KOPT-K1 (cell line): ENCODE data around the gene CHKB.

Experiments used
- H3K27ac ChIP-seq: fragments of 200-600 bp; sonication (generic); 2 replicates; pipeline ENCODE4 v1.5.1; 2016; ENCODE audit warnings: antibody characterized with exemption, mild to moderate bottlenecking, low read depth, low read length; ENCODE audit not compliant: poor library complexity, severe bottlenecking
- H3K36me3 ChIP-seq: fragments of 200-600 bp; sonication (generic); 2 replicates; pipeline ENCODE4 v1.5.1; 2017; ENCODE audit warnings: antibody characterized with exemption, mild to moderate bottlenecking, low read length, moderate library complexity; ENCODE audit not compliant: insufficient read depth
- H3K9me3 ChIP-seq: fragments of 200-600 bp; sonication (generic); 2 replicates; pipeline ENCODE4 v1.5.1; 2017; ENCODE audit warnings: antibody characterized with exemption, low read length, mild to moderate bottlenecking; ENCODE audit not compliant: insufficient read depth, poor library complexity, severe bottlenecking

CHKB gene

DNA sequence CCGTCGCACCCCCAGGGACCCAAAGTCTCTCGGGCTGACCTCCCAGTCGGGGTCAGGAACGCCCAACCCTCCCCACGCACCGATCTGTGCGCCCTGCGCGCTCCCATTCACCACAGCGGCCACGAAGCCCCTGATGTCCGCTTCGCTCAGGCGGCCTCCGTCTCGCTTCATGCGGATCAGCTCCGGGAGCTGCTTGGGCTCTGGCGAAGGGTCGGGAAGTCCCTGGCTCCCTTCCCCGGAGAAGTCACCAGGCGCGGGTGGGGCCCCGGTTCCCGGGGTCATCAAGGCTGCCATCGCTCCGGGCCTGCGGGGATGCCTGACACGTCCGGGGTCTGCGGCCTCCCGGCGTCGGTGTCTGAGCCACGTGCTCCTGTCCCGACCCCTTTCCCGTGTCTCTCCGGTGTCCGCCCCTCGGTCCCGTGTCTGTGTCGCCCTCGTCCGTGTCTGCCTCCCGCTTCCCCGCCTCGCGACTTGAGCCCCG lies 53.2 kb downstream of the CHKB start:
- Histone ChIP-seq H3K36me3 (peaks cover 2% of the 10 kb centered on the region; the same call in 1 of the 2 replicates), H3K9me3 (peaks cover 10% of the 10 kb centered on the region), H3K27ac (no peak overlapping the region)
